Ishikawa (cell line): ENCODE measurements around the gene FHOD1.

Experiments
- CEBPB ChIP-seq: IDR thresholded peaks from 2 replicates; pipeline ENCODE4 v1.6.1; 2012
- CREB1 ChIP-seq: IDR thresholded peaks from 2 replicates; pipeline ENCODE4 v1.6.1; 2012; ENCODE audit warnings: low read depth
- EGR1 ChIP-seq: IDR thresholded peaks from 2 replicates; pipeline ENCODE4 v1.6.1; 2012
- EP300 ChIP-seq: IDR thresholded peaks from 2 replicates; pipeline ENCODE4 v1.6.1; 2012; ENCODE audit warnings: borderline replicate concordance
- FOXM1 ChIP-seq: IDR thresholded peaks from 2 replicates; pipeline ENCODE4 v1.6.1; 2012; ENCODE audit warnings: low read depth, borderline replicate concordance
- MAX ChIP-seq: IDR thresholded peaks from 2 replicates; pipeline ENCODE4 v1.6.1; 2012
- NFIC ChIP-seq: IDR thresholded peaks from 2 replicates; pipeline ENCODE4 v1.6.1; 2012
- RAD21 ChIP-seq: IDR thresholded peaks from 2 replicates; pipeline ENCODE4 v1.6.1; 2012; ENCODE audit warnings: low read depth
- TAF1 ChIP-seq: IDR thresholded peaks from 2 replicates; pipeline ENCODE4 v1.6.1; 2012; ENCODE audit warnings: low read depth, mild to moderate bottlenecking
- TCF12 ChIP-seq: IDR thresholded peaks from 2 replicates; pipeline ENCODE4 v1.6.1; 2012; ENCODE audit warnings: low read depth
- TEAD4 ChIP-seq: IDR thresholded peaks from 2 replicates; pipeline ENCODE4 v1.6.1; 2012
- USF1 ChIP-seq: IDR thresholded peaks from 2 replicates; pipeline ENCODE4 v1.6.1; 2012
- YY1 ChIP-seq: IDR thresholded peaks from 2 replicates; pipeline ENCODE4 v1.6.1; 2012; ENCODE audit warnings: low read depth
- ZBTB7A ChIP-seq: IDR thresholded peaks from 2 replicates; pipeline ENCODE4 v1.6.1; 2012; ENCODE audit warnings: low read depth
- TF ChIP-seq, protein P1 (sequence below): IDR thresholded peaks from 2 replicates; pipeline ENCODE4 v1.6.1; 2012; ENCODE audit warnings: low read depth, mild to moderate bottlenecking

The FHOD1 gene

DNA sequence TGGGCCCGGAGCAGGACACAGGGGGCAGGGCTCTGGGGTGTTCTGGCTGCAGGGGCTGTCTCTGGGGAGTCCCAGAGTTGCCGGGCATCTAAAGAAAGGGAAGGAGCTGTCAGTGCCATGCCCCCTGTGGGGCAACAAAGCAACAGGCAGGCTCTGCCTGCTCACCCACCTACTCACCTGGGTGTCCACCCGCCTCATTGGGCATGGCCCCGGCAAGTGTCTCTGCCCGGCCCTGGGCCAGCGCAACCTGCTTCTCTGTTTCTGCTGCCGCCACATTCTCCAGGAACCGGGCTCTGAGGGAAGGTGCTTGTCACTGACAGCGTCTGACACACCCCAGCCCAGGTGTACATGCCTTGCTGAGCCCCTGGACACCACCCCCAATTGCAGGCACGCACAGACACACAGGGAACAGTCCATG is 13.1 kb downstream of the FHOD1 start:
- TF ChIP-seq NFIC (no peak), TCF12 (no peak), USF1 (no peak), TAF1 (no peak), MAX (no peak), CREB1 (no peak), CEBPB (no peak), EGR1 (no peak), ZBTB7A (no peak), YY1 (no peak), FOXM1 (no peak), RAD21 (no peak), TEAD4 (no peak), EP300 (no peak)
- TF ChIP-seq, protein P1, sequence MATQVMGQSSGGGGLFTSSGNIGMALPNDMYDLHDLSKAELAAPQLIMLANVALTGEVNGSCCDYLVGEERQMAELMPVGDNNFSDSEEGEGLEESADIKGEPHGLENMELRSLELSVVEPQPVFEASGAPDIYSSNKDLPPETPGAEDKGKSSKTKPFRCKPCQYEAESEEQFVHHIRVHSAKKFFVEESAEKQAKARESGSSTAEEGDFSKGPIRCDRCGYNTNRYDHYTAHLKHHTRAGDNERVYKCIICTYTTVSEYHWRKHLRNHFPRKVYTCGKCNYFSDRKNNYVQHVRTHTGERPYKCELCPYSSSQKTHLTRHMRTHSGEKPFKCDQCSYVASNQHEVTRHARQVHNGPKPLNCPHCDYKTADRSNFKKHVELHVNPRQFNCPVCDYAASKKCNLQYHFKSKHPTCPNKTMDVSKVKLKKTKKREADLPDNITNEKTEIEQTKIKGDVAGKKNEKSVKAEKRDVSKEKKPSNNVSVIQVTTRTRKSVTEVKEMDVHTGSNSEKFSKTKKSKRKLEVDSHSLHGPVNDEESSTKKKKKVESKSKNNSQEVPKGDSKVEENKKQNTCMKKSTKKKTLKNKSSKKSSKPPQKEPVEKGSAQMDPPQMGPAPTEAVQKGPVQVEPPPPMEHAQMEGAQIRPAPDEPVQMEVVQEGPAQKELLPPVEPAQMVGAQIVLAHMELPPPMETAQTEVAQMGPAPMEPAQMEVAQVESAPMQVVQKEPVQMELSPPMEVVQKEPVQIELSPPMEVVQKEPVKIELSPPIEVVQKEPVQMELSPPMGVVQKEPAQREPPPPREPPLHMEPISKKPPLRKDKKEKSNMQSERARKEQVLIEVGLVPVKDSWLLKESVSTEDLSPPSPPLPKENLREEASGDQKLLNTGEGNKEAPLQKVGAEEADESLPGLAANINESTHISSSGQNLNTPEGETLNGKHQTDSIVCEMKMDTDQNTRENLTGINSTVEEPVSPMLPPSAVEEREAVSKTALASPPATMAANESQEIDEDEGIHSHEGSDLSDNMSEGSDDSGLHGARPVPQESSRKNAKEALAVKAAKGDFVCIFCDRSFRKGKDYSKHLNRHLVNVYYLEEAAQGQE: no peak

DNA sequence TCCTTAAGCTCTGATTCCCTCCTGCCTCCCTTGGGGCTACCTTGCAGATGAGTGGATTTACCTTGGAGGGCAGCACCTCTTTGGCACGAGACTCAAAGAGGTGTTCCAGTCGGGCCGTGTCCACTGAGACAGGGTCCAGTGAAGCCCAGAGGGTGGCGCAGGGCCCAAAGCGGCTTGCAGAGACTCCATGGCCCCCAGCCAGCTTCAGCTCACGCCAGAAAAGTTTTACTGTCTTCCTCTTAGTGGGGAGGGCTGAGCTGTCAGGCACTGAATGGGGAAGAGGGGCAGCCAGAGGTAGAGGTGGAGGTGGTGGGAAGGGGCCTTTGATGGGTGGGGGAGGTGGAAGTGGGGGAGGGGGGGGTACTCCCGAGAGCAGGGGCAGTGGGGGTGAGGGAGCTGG is 13.7 kb downstream of the FHOD1 start:
- TF ChIP-seq, protein P1: no peak
- TF ChIP-seq USF1: no peak
- no peak for TF ChIP-seq TAF1
- no peak for TF ChIP-seq TCF12
- TF ChIP-seq EGR1: no peak
- no peak for TF ChIP-seq NFIC
- no peak for TF ChIP-seq EP300
- no peak for TF ChIP-seq CREB1
- no peak for TF ChIP-seq FOXM1
- TF ChIP-seq MAX: no peak
- TF ChIP-seq CEBPB: no peak
- no peak for TF ChIP-seq RAD21
- no peak for TF ChIP-seq TEAD4
- no peak for TF ChIP-seq ZBTB7A
- no peak for TF ChIP-seq YY1

DNA sequence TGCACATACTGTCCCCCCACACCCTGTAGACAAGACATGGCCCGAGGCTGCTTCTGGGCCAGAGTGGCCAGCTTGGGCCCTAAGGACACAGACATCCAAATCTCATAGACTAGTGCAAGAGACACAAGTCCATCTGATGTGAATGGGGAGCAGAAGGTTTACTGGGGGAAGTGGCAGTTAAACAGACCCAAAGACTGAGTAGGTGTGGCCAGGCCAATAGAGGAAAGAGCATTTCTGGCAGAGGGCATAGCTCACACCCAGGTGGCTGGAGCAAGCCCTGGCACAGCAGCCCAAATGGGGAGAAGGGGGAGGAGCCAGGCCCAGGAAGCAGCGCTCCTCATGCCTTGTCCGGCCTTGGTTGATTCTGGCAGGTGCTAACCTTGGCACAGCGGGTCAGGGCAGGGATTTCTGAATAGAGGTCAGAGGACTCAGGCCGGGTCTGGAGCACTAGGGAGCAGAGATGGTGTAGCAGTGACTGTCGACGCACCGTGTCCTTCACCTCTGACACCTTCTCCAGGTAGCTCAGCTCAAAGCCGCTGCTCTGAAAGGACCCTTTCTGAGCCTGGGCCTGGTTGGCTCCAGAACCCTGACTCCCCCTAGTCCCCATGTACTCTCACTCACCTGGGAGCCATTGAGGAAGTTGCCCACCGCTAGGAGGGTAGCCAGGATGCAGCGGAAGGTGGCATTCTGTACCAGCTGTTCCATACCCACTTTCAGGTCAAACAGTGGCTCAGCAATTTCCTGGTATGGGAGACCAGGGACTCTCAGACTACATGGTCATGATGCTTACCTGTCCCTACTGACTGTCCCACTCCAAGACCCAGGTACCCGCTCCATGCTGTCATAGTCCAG is 16.2 kb downstream of the FHOD1 start:
- TF ChIP-seq NFIC: no peak
- TF ChIP-seq TAF1: no peak
- TF ChIP-seq, protein P1: no peak
- no peak for TF ChIP-seq EGR1
- TF ChIP-seq CEBPB: no peak
- TF ChIP-seq ZBTB7A: no peak
- no peak for TF ChIP-seq TEAD4
- TF ChIP-seq USF1: no peak
- TF ChIP-seq TCF12: no peak
- TF ChIP-seq YY1: no peak
- TF ChIP-seq EP300: no peak
- no peak for TF ChIP-seq FOXM1
